ENCODE measurements around the gene CTXND1. TPM values are rescaled to one million over a fixed set of nuclear protein-coding genes. Genes with fewer than 3 reads are reported as not detected.

The CTXND1 gene
- total and polyA plus RNA-seq, 2 of the 13 experiments (the other 11 are each of a cell fraction or from before 2014, with no cell fraction given): 1.2 to 2.1 TPM

DNA sequence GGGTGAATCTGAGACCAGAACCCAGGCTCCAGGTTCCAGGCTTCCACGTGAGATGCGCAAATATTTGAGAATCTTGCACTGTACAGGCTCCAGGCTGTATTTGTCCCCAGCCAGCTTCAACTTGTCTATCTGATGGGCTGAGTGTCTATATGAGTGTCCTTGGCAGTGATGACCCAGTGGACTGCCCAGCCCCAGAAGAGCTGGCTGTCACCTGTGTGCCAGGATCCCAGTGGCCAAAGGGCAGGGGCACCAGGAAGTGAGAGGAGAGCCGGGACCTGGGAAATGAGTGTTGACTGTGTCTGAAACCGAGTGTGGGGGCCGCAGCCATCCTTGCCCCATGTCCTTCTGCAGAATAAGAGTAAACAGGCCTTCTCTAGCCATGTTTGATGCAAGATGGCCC, 88.8 kb downstream of the CTXND1 start (continued):
- TF ChIP-seq, protein P1, sequence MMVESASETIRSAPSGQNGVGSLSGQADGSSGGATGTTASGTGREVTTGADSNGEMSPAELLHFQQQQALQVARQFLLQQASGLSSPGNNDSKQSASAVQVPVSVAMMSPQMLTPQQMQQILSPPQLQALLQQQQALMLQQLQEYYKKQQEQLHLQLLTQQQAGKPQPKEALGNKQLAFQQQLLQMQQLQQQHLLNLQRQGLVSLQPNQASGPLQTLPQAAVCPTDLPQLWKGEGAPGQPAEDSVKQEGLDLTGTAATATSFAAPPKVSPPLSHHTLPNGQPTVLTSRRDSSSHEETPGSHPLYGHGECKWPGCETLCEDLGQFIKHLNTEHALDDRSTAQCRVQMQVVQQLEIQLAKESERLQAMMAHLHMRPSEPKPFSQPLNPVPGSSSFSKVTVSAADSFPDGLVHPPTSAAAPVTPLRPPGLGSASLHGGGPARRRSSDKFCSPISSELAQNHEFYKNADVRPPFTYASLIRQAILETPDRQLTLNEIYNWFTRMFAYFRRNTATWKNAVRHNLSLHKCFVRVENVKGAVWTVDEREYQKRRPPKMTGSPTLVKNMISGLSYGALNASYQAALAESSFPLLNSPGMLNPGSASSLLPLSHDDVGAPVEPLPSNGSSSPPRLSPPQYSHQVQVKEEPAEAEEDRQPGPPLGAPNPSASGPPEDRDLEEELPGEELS (CRISPR knock-in tag; IDR thresholded peaks at IDR 0.05): 0 out of 2 replicates have a peak, but pooled peaks have one; percentile 23
- no peak for TF ChIP-seq HOXA9 (CRISPR knock-in tag; IDR thresholded peaks at IDR 0.05; ENCODE audit: borderline replicate concordance)
- TF ChIP-seq FOXA3 (CRISPR knock-in tag; IDR thresholded peaks at IDR 0.05): peak; percentile 34; the same call in 1 of the 2 replicates
- TF ChIP-seq ARNTL (CRISPR knock-in tag; IDR thresholded peaks at IDR 0.05): 0 out of 2 replicates have a peak, but pooled peaks have one; percentile 25
- no peak for TF ChIP-seq KMT2B (CRISPR knock-in tag; IDR thresholded peaks at IDR 0.05)
- no peak for TF ChIP-seq KAT8 (CRISPR knock-in tag; IDR thresholded peaks at IDR 0.05)
- TF ChIP-seq ZNF83 (CRISPR knock-in tag; IDR thresholded peaks at IDR 0.05; ENCODE audit: borderline replicate concordance): no peak

DNA sequence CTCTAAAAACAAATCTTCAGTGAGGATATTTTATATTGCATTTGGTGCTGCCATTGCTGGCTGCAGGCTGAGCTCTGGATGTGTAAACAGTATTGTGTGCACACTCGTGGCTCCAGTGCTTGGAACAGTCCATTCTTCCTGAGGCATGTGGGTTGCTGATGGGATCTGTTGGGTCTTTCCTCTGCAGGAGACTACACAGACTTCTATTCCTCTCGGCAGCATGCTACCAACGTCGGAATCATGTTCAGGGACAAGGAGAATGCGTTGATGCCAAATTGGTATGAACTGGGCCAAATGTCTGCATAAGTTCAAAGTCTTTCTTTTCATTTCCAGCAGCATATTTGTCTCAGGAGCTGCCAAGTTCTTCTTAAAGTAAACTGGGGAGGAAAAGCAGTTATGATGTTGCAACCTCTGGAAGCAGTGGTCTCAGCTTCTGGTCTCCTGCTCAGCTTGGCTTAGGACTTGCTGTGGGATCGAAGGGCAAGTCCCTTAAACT, 89.9 kb downstream of the CTXND1 start:
- intact Hi-C loops (cut with micrococcal nuclease; ENCODE audit: unreplicated experiment) (no loop called here), in situ Hi-C loops (cut with HindIII; ENCODE audit: extremely low pct_ligation_motif_present, low pct_unique_long_range_greater_than_20kb) (loop anchor here (25.0 kb wide), 1 partner anchor 275 kb away; the partner anchor contains the start of gene MTHFS)
- Histone ChIP-seq H3K27ac (ENCODE audit: extremely low read length, insufficient read depth, low read length) (peak overlapping the region; percentile 77), H3K4me1 (ENCODE audit: insufficient read depth, low read length) (peaks cover 66% of the 10 kb centered on the region), H4K20me1 (ENCODE audit: insufficient read depth, low read length) (no peaks in the 10 kb centered on the region), H2AFZ (ENCODE audit: low read length) (no peak overlapping the region), H3K9me3 (ENCODE audit: low read length) (no peaks in the 10 kb centered on the region), H3K79me2 (ENCODE audit: insufficient read depth, low read length) (no peaks in the 10 kb centered on the region), H3K9ac (ENCODE audit: insufficient read depth, low read depth, low read length) (no peak overlapping the region), H3K36me3 (replicated peaks in 1 of 2; ENCODE audit: control insufficient read depth in 1 of 2, insufficient read depth in 2 of 2, low read length in 2 of 2) (peaks cover 13 to 24% of the 10 kb centered on the region in 2 experiments), H3K4me2 (ENCODE audit: low read depth, low read length) (peak overlapping the region; percentile 23), H3K27me3 (ENCODE audit: control insufficient read depth in 1 of 2, insufficient read depth in 2 of 2, low read length in 2 of 2) (no peaks in the 10 kb centered on the region), H3K4me3 (replicated peaks in 1 of 3; ENCODE audit: insufficient read depth in 1 of 3, low read depth in 2 of 3, low read length in 3 of 3) (no peak overlapping the region)
- no TSS peak for BruUV-seq (replicated peaks)
- WGBS (ENCODE audit: low lambda C conversion rate): 44% methylated on average over 6 of the region's 6 CpGs
- CTCF ChIA-PET (ENCODE audit: low intra/inter-chr PET ratio, low total read pairs): no interaction called here
- POLR2A ChIA-PET: interaction anchor here (1.3 to 3.5 kb wide), 4 partner anchors 9 to 103 kb away, joined by 4 to 28 read pairs (median 14); partner anchors contain the start of gene FAH
- FAIRE-seq (peak; percentile 47), ATAC-seq (peak; percentile 71), DNase-seq (ENCODE audit: low spot score) (peak; percentile 54)
- TF ChIP-seq HDAC6 (IDR thresholded peaks at IDR 0.05; ENCODE audit: low read depth, low read length): no peak
- TF ChIP-seq RBM39 (IDR thresholded peaks at IDR 0.05; ENCODE audit: low read depth, low read length, poor library complexity, severe bottlenecking): no peak
- no peak for TF ChIP-seq ZNF782 (CRISPR knock-in tag; IDR thresholded peaks at IDR 0.05; ENCODE audit: borderline replicate concordance)
- TF ChIP-seq ZNF816 (CRISPR knock-in tag; IDR thresholded peaks at IDR 0.05; ENCODE audit: borderline replicate concordance): no peak
- TF ChIP-seq LCORL (IDR thresholded peaks at IDR 0.05): no peak
- no peak for TF ChIP-seq LCORL (CRISPR knock-in tag; IDR thresholded peaks at IDR 0.05)
- 0 out of 2 replicates have a peak, but pooled peaks have one; percentile 11 for TF ChIP-seq CEBPG (CRISPR knock-in tag; IDR thresholded peaks at IDR 0.05)
- TF ChIP-seq FOXA1 (IDR thresholded peaks at IDR 0.05): no peak
- TF ChIP-seq FOXA1 (CRISPR knock-in tag; IDR thresholded peaks at IDR 0.05): peak; percentile 37; the same call in 1 of the 2 replicates
- TF ChIP-seq KLF6 (CRISPR knock-in tag; IDR thresholded peaks at IDR 0.05): no peak
- TF ChIP-seq, protein P2, sequence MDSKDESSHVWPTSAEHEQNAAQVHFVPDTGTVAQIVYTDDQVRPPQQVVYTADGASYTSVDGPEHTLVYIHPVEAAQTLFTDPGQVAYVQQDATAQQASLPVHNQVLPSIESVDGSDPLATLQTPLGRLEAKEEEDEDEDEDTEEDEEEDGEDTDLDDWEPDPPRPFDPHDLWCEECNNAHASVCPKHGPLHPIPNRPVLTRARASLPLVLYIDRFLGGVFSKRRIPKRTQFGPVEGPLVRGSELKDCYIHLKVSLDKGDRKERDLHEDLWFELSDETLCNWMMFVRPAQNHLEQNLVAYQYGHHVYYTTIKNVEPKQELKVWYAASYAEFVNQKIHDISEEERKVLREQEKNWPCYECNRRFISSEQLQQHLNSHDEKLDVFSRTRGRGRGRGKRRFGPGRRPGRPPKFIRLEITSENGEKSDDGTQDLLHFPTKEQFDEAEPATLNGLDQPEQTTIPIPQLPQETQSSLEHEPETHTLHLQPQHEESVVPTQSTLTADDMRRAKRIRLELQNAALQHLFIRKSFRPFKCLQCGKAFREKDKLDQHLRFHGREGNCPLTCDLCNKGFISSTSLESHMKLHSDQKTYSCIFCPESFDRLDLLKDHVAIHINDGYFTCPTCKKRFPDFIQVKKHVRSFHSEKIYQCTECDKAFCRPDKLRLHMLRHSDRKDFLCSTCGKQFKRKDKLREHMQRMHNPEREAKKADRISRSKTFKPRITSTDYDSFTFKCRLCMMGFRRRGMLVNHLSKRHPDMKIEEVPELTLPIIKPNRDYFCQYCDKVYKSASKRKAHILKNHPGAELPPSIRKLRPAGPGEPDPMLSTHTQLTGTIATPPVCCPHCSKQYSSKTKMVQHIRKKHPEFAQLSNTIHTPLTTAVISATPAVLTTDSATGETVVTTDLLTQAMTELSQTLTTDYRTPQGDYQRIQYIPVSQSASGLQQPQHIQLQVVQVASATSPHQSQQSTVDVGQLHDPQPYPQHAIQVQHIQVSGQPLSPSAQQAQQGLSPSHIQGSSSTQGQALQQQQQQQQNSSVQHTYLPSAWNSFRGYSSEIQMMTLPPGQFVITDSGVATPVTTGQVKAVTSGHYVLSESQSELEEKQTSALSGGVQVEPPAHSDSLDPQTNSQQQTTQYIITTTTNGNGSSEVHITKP (CRISPR knock-in tag; IDR thresholded peaks at IDR 0.05; ENCODE audit: low read depth): peak; percentile 97
- TF ChIP-seq SRSF4 (IDR thresholded peaks at IDR 0.05; ENCODE audit: low read depth, low read length, poor library complexity, severe bottlenecking): no peak

Measured in HepG2 (cell line).